Hindlimb muscle (tissue), 1 donor: ENCODE data around the gene XKR7. TPM values are rescaled to one million over a fixed set of nuclear protein-coding genes. Genes with fewer than 3 reads are reported as not detected.

Experiments used
- DNase-seq: peaks from one replicate; pipeline ENCODE4 v3.0.0-alpha.2; 2013
- polyA plus RNA-seq: library from polyadenylated mRNA; unstranded; fragments of 120-200 nt; gene quantifications from one replicate; pipeline ENCODE4 v1.2.1, GENCODE V29; 2013; ENCODE audit not compliant: insufficient read length

XKR7 gene
- polyA plus RNA-seq, 1 donor: 0.05 TPM

GRCh38 chr20:31984981-31985471 is 17.1 kb downstream of the XKR7 start:
- no peak for DNase-seq

- no peak for DNase-seq
Observed at GRCh38 chr20:31987744-31988143, 19.8 kb downstream of the XKR7 start.

DNA sequence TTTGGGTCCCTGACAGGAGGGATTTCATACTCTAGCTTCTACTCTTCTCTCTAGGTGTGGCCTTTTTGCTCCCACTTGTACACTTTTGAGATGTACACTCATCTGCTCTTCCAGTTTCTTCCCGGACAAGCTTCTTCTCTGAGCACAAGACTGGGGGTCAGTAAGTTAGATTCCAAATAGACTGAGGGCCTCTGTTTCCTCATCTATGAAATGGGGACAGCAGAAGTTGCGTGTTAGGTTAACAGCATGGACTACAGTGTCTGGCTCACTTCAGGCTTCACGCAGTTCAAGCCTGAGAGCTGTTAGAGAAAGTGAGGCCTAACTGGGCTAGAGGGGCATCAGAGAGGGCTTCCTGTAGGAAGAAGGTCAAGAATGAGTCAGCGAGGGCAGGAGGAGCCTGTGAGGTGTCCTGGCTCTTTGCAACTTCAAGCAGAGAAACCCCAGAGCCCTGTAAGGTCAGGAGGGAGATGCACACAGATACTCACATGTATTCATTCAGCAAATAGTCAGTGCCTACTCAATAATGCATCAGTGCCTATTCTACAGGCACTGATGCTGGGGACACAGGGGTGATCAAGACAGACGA is 20.6 kb downstream of the XKR7 start:
- no peak for DNase-seq

DNA sequence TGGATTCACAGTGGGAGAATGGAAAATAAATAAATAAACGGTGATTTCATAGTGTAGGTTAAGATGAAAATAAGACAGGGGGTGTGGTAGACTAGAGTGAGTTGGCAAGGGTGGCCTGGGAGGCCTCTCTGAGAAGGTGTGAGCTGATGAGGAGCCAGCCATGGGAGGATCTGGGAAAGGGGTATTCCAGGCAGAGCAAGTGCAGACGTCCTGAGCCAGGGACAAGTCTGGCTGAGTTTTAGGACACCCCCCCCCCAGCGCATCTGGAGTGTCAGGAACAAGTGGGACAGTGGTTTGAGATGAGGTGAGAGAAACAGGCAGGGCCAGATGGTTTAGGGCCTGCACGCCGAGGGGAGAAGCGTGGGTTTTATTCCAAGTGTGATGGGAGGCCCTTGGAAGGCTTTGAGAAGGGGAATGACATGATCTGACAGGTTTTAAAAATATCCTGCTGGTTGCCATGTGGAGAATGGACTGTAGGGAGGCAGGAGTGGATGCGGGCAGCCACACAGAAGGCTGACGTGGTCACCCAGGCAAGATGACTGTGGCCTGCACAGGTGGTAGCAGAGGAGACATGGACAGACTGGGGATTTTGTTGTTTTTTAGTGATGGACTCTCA is 21.2 kb downstream of the XKR7 start:
- no peak for DNase-seq

DNA sequence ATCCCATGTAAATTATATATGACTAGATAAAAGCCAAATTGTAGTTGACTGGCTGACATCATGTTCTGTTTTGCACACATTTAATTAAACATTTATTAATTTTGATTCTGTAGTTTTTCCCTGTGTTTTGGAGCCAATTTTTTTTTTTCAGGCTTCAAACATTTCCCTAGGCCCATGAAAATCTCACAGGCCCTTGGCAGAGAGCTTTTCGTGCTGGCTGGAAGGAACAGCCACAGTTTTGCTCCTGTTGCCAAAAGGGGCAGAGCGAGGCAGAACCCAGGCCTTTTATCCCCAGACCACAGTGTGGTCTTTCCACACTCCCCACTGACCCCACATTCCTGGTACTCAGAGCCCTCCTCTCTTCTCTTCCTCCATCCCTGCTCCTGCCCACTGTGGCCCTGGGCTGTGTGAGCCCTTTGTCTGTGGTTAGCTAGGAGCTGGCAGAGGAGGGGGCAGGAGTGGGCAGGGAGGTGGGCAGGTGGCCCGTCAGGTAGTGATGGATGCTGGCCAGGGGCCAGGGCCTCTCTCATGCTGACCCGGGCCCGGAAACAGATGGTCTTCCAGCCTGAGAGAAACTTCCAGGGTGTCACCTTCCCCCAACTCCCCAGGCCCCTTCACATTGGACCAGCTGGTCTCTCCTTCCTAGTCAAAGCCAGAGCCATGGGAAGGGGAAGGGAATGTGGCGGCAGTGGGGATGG is 22.8 kb downstream of the XKR7 start:
- DNase-seq: no peak

GRCh38 chr20:31991339-31991705 is 23.4 kb downstream of the XKR7 start:
- no peak for DNase-seq

DNA sequence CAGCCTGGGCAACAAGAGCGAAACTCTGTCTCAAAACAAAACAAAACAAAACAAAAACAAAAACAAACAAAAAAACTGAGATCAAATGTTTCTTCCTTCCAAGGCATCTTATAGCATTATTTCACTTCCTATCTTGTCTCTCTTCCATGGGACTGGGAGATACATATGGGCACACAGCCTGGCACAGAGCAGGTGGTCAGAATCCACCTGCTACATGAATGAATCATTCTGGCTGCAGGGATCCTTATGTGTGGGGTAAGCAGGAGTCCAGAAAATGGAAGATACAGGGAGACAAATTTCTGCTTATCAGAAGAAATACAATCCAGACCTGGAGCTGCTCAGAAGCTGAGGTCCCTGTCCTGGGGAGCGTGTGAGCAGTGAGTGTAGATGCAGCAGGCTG is 24.1 kb downstream of the XKR7 start:
- DNase-seq: no peak

- no peak for DNase-seq
Observed at GRCh38 chr20:31996996-31997395, 29.0 kb downstream of the XKR7 start.

DNA sequence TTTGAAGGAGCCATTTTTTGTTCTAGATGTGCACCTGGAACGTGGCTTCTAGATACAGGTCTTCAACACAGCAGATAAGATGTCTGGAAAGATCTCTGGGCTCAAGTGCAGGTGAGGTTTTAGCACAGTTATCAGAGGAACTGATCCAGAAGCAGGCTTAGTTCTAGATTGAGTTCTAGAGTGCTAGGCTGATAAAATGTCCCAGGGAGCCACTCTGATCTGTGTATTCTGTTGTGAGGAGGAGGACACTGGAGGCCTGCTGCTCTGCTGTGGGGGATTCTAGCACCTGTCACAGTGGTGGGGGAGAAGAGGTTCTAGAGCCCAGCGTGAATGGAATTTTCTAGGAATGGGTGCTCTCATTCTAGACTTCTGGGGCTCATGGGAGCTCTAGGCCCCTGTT is 30.3 kb downstream of the XKR7 start:
- DNase-seq: no peak

DNA sequence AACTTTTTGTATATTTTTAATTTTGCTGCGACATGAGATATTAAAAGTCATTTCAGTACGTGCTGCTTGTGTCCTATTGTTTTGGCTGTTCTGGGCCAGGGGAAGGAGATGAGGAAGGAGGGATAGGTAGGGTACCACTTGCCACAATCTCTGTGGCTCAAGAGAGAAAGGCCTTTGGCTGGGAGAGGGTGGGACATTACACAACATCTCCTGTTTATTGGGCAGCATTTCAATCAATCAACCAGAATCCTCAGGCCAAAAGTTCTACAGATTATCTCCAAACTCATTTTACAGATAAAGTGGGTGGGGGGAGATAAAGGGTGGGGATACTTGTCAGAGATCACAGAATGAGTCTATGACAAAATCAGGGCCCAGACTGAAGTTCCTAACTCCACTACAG is 35.4 kb downstream of the XKR7 start:
- no peak for DNase-seq

- DNase-seq: no peak
Observed at GRCh38 chr20:32004963-32005362, 37.0 kb downstream of the XKR7 start.

GRCh38 chr20:32006053-32006452 is 38.1 kb downstream of the XKR7 start:
- DNase-seq: no peak

GRCh38 chr20:32006841-32007786 is 39.2 kb downstream of the XKR7 start:
- DNase-seq: no peak

- no peak for DNase-seq
Observed at GRCh38 chr20:32007787-32008616, 40.1 kb downstream of the XKR7 start.

DNA sequence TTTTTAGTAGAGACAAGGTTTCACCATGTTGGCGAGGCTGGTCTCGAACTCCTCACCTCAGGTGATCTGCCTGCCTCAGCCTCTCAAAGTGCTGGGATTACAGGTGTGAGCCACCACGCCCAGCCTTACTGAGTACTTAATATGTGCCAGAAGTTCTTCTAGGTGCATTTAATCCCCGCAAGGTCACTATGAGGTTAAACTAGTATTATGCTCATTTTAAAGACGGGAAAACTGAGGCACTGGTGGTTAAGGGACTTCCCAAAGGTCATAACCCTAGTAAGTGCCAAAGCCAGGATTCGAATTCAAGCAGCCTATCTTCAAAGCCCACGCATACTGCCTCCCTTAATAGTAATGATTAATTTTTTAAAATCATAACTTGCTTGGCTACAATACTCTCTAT is 41.6 kb downstream of the XKR7 start:
- DNase-seq: no peak

DNA sequence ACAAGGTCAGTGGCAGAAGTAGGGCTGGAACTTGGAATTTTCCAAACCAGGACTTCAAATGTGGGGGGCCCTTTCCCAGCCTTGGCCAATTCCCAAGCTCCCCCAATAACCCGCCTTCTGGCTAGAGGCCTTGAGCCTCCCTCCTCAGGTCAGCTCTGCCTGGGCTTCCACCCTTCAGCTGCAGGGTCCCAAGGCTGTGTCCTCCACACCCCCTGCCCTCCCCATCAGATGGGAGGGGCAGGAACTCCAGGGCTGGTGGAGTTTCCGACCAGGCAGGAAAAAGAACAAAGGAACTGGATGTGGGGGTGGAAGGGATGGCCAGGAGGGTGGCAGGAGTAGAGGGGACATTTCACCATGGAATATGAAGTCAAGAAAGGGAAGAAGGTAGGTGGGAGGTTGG is 42.1 kb downstream of the XKR7 start, which contains the start of gene CCM2L:
CCM2L (plus strand) TSS at position 338 of the 400 bp plus-strand sequence; CDS start at position 355, 17 bp downstream.
- DNase-seq: no peak

GRCh38 chr20:32010666-32011065 is 42.7 kb downstream of the XKR7 start:
- no peak for DNase-seq

DNA sequence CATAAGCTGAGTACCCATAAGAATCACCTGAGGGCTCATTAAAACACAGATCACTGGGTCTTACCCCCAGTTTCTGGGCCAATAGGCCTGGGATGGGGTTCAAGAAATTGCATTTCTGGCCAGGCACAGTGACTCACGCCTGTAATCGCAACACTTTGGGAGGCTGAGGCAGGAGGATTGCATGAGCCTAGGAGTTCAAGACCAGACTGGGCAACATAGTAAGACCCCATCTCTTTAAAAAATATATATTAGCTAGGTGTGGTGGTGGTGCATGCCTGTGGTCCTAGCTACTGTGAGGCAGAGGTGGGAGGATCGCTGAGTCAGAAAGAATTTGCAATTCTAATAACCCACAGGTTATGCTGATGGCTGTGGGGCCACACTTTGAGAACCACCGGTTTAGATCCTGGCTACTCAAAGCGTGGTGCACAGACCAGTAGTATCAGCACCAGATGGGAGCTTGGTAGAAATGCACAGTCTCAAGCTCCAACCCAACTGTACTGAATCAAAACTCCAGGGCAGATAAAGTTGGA is 44.3 kb downstream of the XKR7 start:
- no peak for DNase-seq

DNA sequence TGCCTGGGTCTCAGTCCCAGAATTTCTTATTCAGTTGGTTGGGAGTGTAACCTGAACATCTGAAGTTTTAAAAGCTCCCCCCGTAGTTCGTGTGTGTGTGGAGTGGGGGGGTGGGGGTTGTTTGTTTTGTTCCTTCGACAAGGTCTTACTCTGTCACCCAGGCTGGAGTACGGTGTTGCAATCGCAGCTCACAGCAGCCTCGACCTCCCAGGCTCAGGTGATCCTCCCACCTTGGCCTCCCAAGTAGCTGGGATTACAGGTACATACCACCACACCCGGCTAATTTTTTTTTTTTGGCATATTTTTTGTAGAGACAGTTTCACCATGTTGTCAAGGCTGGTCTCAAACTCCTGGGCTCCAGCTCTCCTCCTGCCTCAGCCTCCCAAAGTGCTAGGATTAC is 45.4 kb downstream of the XKR7 start:
- no peak for DNase-seq

DNA sequence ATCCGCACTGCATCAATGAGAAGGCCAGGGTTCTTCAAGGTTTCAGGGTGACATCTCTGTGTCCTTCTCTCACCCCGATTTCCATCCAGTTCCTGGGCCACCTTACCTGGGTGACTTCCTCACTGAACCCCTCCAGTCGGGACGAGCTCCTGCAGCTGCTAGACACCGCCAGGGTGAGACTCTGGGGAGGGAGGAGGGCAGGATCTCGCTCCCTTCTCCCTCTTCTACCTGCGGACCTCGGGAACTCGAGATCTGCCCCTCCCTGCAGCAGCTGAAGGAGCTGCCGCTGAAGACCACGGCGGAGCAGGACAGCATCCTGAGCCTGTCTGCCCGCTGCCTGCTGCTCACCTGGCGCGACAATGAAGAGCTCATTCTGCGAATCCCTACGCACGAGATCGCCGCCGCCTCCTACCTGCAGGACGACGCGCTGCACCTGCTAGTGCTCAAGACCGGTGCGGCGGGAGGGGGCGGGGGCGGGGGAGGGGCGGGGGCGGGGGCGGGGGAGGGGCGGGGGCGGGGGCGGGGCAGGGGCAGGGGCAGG is 49.8 kb downstream of the XKR7 start:
- DNase-seq: no peak
